Measurements from ENCODE around the gene TRDN.

DNA sequence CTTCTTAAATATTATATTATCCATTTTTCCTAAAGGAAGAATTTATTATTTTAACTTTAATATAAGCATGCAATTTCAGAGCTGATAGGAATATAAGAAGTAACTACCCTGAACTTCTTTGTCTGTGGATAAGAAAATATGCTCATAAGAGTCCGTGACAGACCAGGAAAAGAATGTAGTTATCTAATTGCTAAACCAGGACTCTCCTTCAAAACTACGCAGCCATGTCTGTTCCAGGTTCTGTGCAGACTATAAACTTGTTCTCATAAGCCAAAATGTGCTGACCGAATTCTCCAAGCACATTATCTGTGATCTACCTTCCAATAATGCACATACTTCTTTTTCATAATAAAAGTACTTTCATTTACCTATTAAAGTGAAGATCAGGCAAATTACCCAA lies 116.5 kb downstream of the TRDN start:
- TF ChIP-seq, protein P1, sequence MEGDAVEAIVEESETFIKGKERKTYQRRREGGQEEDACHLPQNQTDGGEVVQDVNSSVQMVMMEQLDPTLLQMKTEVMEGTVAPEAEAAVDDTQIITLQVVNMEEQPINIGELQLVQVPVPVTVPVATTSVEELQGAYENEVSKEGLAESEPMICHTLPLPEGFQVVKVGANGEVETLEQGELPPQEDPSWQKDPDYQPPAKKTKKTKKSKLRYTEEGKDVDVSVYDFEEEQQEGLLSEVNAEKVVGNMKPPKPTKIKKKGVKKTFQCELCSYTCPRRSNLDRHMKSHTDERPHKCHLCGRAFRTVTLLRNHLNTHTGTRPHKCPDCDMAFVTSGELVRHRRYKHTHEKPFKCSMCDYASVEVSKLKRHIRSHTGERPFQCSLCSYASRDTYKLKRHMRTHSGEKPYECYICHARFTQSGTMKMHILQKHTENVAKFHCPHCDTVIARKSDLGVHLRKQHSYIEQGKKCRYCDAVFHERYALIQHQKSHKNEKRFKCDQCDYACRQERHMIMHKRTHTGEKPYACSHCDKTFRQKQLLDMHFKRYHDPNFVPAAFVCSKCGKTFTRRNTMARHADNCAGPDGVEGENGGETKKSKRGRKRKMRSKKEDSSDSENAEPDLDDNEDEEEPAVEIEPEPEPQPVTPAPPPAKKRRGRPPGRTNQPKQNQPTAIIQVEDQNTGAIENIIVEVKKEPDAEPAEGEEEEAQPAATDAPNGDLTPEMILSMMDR (conservative IDR thresholded peaks at IDR 0.05; ENCODE audit: low read length): no peak
- no peak for TF ChIP-seq EZH2phosphoT487 (IDR thresholded peaks at IDR 0.05; ENCODE audit: borderline replicate concordance)
